Aorta (tissue), 5 donors: ENCODE data around the gene DSCAML1. TPM values are rescaled to one million over a fixed set of nuclear protein-coding genes. Genes with fewer than 3 reads are reported as not detected.

Experiments
- ATAC-seq: fragments of 200-7000 bp; cut with Tn5 transposase; one replicate; pipeline ENCODE4 v1.9.1; 2022; ENCODE audit warnings: moderate library complexity; ENCODE audit not compliant: low FRiP score
- DNase-seq, 2 donors: peaks; one replicate each; pipeline ENCODE4 v3.0.0-alpha.2; 2020
- H3K27ac ChIP-seq, 2 donors: one replicate each; pipeline ENCODE4 v1.5.1; 2013; ENCODE audit warnings: low read length in 2 of 2, mild to moderate bottlenecking in 2 of 2, moderate library complexity in 2 of 2, control low read depth in 1 of 2, inconsistent platforms in 1 of 2, low read depth in 1 of 2
- H3K27me3 ChIP-seq, 2 donors: one replicate each; pipeline ENCODE4 v1.6.1; 2013; ENCODE audit warnings: control low read depth in 1 of 2, low read length in 1 of 2, mild to moderate bottlenecking in 1 of 2, moderate library complexity in 1 of 2; ENCODE audit not compliant: insufficient read depth in 2 of 2, control insufficient read depth in 1 of 2
- H3K36me3 ChIP-seq, 2 donors: one replicate each; pipeline ENCODE4 v1.6.1; 2013; ENCODE audit warnings: control low read depth in 1 of 2, low read length in 1 of 2, mild to moderate bottlenecking in 1 of 2; ENCODE audit not compliant: insufficient read depth in 2 of 2, control insufficient read depth in 1 of 2
- H3K4me1 ChIP-seq, 2 donors: one replicate each; pipeline ENCODE4 v1.6.1; 2013; ENCODE audit warnings: low read length in 2 of 2, control low read depth in 1 of 2, mild to moderate bottlenecking in 1 of 2, moderate library complexity in 1 of 2; ENCODE audit not compliant: insufficient read depth in 2 of 2, control insufficient read depth in 1 of 2
- H3K4me3 ChIP-seq, 2 donors: one replicate each; pipeline ENCODE4 v1.5.1; 2013; ENCODE audit warnings: low read length in 2 of 2, control low read depth in 1 of 2, mild to moderate bottlenecking in 1 of 2
- H3K9me3 ChIP-seq: one replicate; pipeline ENCODE4 v1.6.1; 2013; ENCODE audit warnings: mild to moderate bottlenecking, low read length; ENCODE audit not compliant: control insufficient read depth
- WGBS, 2 donors: extraction: QIAGEN DNeasy Blood & Tissue Kit; methylation state at CpG; one replicate each; pipeline ENCODE4 v1.1.7; 2013; 5-methylcytosine and 5-hydroxymethylcytosine counted together
- intact Hi-C, 2 donors: fragments of 100-400 bp; cut with DNase I; formaldehyde crosslinking; loops; one replicate each; pipeline versions ENCODE4 v1.14.2 to v1.15.0; 2022
- polyA plus RNA-seq, 2 donors: library from polyadenylated mRNA; stranded (reverse); fragments of 200-250 nt; gene quantifications; one replicate each; pipeline ENCODE4 v1.2.3, GENCODE V29; 2013
- total RNA-seq, 2 donors: library from RNA; stranded (reverse); fragmentation: NEBNext Ultra II Directional; extraction: Animal tissue kit (Norgen Biotek cat#: 25700); gene quantifications; one replicate each; pipeline ENCODE4 v1.2.1, GENCODE V29; 2021
- donor health status: healthy with polysubstance abuse.
- donor health status: Bipolar disorder and iron deficiency.
- donor health status: DM: no; HTN: no; CAD: no.
- donor health status: DM: no; HTN: no; CAD: no.
- donor health status: DM: yes; HTN: yes; CAD: no.

The DSCAML1 gene
- total and polyA plus RNA-seq, 4 donors, result 0.13 to 2.2 (median 0.58) TPM; not detected in 1

- peak in 1 of 2 donors; percentile 24 for DNase-seq
- 91 to 93% methylated on average over 8 of the region's 8 CpGs for WGBS, 2 donors
- H3K27ac ChIP-seq, result no peak overlapping the region
- intact Hi-C loops, result no loop called here
- no peaks in the 10 kb centered on the region for H3K36me3 ChIP-seq
- no peaks in the 10 kb centered on the region for H3K4me1 ChIP-seq
- ATAC-seq, result no peak
- H3K27me3 ChIP-seq, result no peaks in the 10 kb centered on the region
- no peak overlapping the region for H3K4me3 ChIP-seq
- no peaks in the 10 kb centered on the region for H3K9me3 ChIP-seq
Observed at GRCh38 chr11:117803896-117804295, 6.9 kb upstream of the DSCAML1 start.

- no peak for ATAC-seq
- H3K4me1 ChIP-seq, result no peaks in the 10 kb centered on the region
- no peaks in the 10 kb centered on the region for H3K36me3 ChIP-seq
- 54 to 58% methylated on average over 5 of the region's 5 CpGs for WGBS, 2 donors
- intact Hi-C loops, result no loop called here
- no peak overlapping the region for H3K4me3 ChIP-seq
- H3K9me3 ChIP-seq, result no peaks in the 10 kb centered on the region
- no peak overlapping the region for H3K27ac ChIP-seq
- no peak for DNase-seq
- H3K27me3 ChIP-seq, result no peaks in the 10 kb centered on the region
Observed at GRCh38 chr11:117799634-117800033, 2.6 kb upstream of the DSCAML1 start.

DNA sequence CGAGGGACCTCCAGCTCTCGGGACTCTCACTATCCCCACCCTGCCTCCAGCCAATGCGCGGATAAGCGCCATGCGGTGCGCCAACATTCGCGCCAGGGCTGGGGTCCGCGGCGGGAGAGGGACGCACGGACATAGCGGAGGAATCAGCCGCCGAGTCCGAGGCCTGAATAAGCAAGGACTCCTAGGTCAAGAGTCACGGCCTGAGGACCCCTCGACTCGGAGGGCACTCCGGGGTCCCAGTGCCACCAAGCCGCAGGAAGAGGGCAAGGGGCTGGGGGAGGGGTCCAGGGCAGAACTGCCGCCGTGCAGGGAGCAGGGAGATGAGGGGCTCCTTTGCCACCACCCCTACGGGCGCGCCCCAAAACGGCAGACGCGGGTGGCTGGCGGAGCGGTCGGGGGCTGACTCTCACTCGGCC lies 552 bp downstream of the DSCAML1 start:
- 1% methylated on average over 26 to 35 of the region's 35 CpGs for WGBS, 2 donors
- Histone ChIP-seq H3K27me3 (no peaks in the 10 kb centered on the region), H3K9me3 (no peaks in the 10 kb centered on the region), H3K27ac (no peak overlapping the region), H3K4me3 (no peak overlapping the region), H3K4me1 (no peaks in the 10 kb centered on the region), H3K36me3 (no peaks in the 10 kb centered on the region)
- DNase-seq (no peak), ATAC-seq (no peak)
- intact Hi-C loops, result no loop called here

DNA sequence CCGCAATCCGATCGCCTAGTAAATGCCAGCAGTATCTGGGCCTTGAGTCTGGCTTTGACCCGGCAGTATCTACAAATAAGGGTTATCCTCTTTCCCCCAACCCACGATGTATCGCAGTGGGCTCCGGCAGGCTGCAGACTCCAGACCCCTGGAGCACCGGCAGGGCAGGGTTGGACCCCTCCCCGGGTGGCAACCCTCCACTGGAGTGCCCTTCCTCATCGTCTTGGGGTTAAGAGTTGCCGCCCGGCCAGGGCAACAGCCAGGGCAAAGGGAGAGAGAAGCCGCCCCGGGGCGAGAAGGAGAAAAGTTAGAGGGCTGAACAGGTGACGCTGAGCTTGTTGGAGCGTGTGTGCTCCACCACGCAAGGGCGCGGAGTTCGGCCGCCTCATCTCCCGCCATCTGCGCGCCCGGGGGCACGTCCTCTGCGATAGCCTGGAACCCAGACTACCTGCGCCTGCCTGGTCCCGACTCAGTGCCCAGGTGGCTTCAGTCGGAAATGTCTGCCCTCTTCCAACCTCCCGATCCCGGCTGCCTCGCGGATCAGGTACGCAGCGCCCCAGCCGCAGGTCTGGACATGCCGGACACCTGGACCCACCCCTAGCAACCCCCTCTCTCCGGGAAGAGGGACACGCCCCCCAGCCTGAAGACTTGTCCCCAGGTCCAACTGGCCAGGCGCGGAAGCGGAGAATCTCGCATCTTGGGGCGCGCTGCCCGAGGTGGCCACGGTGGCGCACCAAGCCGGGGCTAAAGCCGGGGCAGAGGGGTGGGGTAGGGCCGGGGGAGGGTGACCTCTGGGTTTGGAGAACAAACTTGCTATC lies 1.2 kb downstream of the DSCAML1 start:
- no peaks in the 10 kb centered on the region for H3K27me3 ChIP-seq
- intact Hi-C loops, result no loop called here
- H3K4me1 ChIP-seq, result no peaks in the 10 kb centered on the region
- H3K9me3 ChIP-seq, result no peaks in the 10 kb centered on the region
- no peak overlapping the region for H3K4me3 ChIP-seq
- no peak overlapping the region for H3K27ac ChIP-seq
- no peaks in the 10 kb centered on the region for H3K36me3 ChIP-seq
- 1 to 4% methylated on average over 45 to 53 of the region's 53 CpGs for WGBS, 2 donors
- DNase-seq (no peak), ATAC-seq (no peak)

DNA sequence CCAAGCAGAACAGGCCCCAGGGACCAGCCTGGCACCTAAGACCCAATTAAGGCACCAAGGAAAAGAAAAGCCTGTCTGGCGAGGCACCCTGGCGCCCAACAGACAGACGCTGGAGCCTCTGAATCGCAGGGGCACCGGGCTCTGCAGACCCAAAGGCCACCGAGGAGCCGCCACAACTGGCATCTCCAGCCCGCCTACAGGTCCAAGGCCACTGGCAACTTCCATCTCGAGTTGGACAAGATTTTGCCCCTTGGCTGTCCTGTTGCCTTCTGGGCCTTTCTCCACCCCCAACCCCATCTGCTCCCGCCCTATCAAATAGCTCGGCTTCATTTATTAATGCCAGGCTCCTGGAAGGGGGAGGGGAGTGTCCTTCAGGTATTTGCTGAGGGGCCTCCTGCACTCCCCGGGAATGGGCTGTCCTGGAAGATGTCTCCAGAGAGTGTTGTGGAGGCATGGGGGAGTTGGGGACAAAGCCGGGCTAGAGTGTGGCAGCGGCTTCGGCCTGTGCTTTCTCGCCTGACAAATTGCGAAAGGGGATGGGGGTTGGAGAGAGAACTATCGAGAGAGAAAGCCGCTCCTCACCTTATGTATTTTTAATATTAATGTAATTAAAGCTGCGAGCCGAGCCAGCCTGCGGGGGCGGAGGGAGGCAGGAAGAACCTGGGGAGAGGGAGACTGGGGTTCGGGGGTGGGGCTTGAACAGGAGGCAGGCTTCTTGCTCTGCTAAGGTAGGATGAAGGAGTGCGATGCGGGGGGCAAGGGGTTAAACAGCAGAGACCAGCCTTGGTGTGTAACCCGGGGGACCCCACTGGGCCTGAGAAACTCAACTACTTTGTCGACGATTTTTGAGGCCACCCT lies 2.0 kb downstream of the DSCAML1 start:
- intact Hi-C loops, result no loop called here
- no peak for ATAC-seq
- 29 to 32% methylated on average over 29 of the region's 29 CpGs for WGBS, 2 donors

DNA sequence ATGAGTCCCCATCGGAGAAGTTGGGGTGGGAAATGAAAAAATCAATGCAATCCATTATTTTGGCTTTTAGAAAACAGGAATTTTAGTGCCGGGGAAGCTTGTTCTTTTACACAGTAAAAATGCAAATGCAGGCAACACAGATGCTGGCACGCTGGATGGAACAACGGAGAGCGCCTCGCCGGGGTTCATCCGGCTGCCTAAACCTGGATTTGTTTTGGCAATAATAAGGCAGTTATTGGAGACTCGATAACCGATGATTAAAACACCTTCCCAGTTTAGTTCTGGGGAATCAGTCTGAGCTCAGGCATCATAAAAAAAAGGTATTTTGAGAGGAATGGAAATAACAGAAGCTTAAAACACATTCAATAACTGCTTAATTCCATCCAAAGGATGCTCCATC lies 2.9 kb downstream of the DSCAML1 start:
- H3K36me3 ChIP-seq, result no peaks in the 10 kb centered on the region
- ATAC-seq (no peak), DNase-seq (no peak)
- WGBS, 2 donors, result 66 to 71% methylated on average over 10 of the region's 10 CpGs
- no peaks in the 10 kb centered on the region for H3K27me3 ChIP-seq
- intact Hi-C loops, result no loop called here
- H3K27ac ChIP-seq, result no peak overlapping the region
- H3K4me1 ChIP-seq, result no peaks in the 10 kb centered on the region
- H3K9me3 ChIP-seq, result no peaks in the 10 kb centered on the region
- no peak overlapping the region for H3K4me3 ChIP-seq

More for the DNA sequence above, 2.0 kb downstream of the DSCAML1 start:
- Histone ChIP-seq H3K9me3 (no peaks in the 10 kb centered on the region), H3K4me1 (no peaks in the 10 kb centered on the region), H3K27me3 (no peaks in the 10 kb centered on the region), H3K27ac (no peak overlapping the region), H3K36me3 (no peaks in the 10 kb centered on the region), H3K4me3 (no peak overlapping the region)
- no peak for DNase-seq

DNA sequence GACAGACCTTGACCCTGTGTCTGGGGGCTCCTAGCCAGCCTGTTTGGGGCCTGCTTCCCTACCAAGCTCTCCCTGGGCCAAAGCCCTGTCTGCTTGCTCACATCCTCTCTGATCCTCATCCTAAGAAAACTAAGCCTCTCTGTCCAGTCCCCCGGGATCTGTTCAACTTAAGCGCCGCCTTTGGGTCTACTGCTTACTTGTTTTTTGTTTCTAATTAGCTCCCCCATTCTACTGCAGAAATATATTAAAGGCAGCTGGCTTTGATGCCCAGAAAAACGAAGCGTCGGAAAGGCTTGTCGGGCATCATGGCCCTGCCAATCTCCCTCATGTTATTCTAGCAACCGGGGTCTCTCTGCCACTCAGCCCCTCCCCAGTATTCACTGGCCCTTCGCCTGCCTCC lies 3.4 kb downstream of the DSCAML1 start:
- DNase-seq, result no peak
- WGBS, 2 donors, result 69 to 77% methylated on average over 9 of the region's 9 CpGs
- Histone ChIP-seq H3K4me1 (no peaks in the 10 kb centered on the region), H3K27ac (no peak overlapping the region), H3K27me3 (no peaks in the 10 kb centered on the region), H3K36me3 (no peaks in the 10 kb centered on the region), H3K4me3 (no peak overlapping the region), H3K9me3 (no peaks in the 10 kb centered on the region)
- ATAC-seq, result no peak
- intact Hi-C loops, result no loop called here

GRCh38 chr11:117792992-117793391 lies 4.0 kb downstream of the DSCAML1 start:
- H3K4me1 ChIP-seq, result no peaks in the 10 kb centered on the region
- intact Hi-C loops, result no loop called here
- no peak for DNase-seq
- no peaks in the 10 kb centered on the region for H3K9me3 ChIP-seq
- no peak overlapping the region for H3K27ac ChIP-seq
- H3K36me3 ChIP-seq, result no peaks in the 10 kb centered on the region
- no peak overlapping the region for H3K4me3 ChIP-seq
- WGBS, 2 donors, result 76 to 81% methylated on average over 6 of the region's 6 CpGs
- no peaks in the 10 kb centered on the region for H3K27me3 ChIP-seq
- ATAC-seq, result no peak
